ENCODE results near the gene DIS3L2. TPM values are rescaled to one million over a fixed set of nuclear protein-coding genes. Genes with fewer than 3 reads are reported as not detected.

Gene DIS3L2
- total and polyA plus RNA-seq, 2 of the 8 experiments (the other 6 are each of a cell fraction or from before 2014, with no cell fraction given): 11.5 to 21.6 TPM

DNA sequence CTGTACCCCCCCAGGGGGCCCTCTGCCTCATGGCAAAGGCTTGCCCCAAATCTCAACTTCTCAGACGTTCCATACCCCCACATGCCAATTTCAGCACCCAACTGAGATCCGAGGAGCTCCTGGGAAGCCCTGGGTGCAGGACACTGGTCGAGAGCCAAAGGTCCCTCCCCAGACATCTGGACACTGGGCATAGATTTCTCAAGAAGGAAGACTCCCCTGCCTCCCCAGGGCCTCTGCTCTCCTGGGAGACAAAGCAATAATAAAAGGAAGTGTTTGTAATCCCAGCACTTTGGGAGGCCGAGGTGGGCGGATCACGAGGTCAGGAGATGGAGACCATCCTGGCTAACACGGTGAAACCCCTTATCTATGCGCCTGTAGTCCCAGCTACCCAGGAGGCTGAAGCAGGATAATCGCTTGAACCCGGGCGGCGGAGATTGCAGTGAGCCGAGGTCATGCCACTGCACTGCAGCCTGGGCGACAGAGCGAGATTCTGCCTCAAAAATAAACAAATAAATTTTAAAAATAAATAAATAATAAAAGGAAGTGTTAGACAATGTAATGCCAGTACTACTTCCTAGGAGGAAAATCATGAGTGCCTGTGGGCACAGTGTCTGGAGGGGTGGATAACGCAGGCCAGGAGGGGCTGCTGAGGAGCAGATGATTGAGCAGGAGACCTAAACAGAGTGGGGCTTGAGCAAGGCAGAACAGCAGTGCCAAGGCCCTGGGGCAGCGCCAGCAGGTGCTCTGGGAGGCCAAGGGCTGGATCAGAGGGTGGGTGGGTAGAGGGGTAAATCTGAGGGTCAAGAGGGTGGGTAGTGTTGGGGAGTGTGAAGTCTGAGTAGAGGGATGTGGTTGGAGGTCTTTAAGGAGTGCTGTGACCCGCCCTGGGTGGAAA is 421.1 kb downstream of the DIS3L2 start (continued):
- TF ChIP-seq CHD7 (IDR thresholded peaks at IDR 0.05; ENCODE audit: insufficient replicate concordance, low read length): no peak
- no peak for TF ChIP-seq TBP (IDR thresholded peaks at IDR 0.05; ENCODE audit: low read depth, low read length)
- TF ChIP-seq SIN3A (conservative IDR thresholded peaks at IDR 0.05 in 1 of 2, IDR thresholded peaks at IDR 0.05 in 1 of 2; ENCODE audit: low read depth in 1 of 2, low read length in 2 of 2): no peak
- TF ChIP-seq SUZ12 (IDR thresholded peaks at IDR 0.05; ENCODE audit: low read length): no peak
- no peak for TF ChIP-seq RBBP5 (IDR thresholded peaks at IDR 0.05; ENCODE audit: borderline replicate concordance, low read depth, low read length)
- no peak for TF ChIP-seq BCL11A (IDR thresholded peaks at IDR 0.05; ENCODE audit: low read depth in 2 of 2, low read length in 2 of 2)

All from H1 (cell line).